Left kidney (tissue), 2 donors: ENCODE measurements around the gene C1orf105. TPM values are rescaled to one million over a fixed set of nuclear protein-coding genes. Genes with fewer than 3 reads are reported as not detected.
A peak's percentile ranks its signal among the peaks of the same experiment; 100 is the strongest.
"Not testable (repeated sequence)": the region's sequence is repeated elsewhere in the genome, so short reads cannot be mapped to it uniquely, and the experiment has no call there.

Source experiments
- DNase-seq: peaks from one replicate; pipeline ENCODE4 v3.0.0-alpha.2; 2013
- polyA plus RNA-seq: library from polyadenylated mRNA; unstranded; fragments of 120-200 nt; gene quantifications from one replicate; pipeline ENCODE4 v1.2.1, GENCODE V29; 2013; ENCODE audit not compliant: insufficient read length

The C1orf105 gene
- polyA plus RNA-seq, 1 donor: not detected

- no peak for DNase-seq
These were observed 67.9 kb downstream of the C1orf105 start for GRCh38 chr1:172488393-172488792.

DNA sequence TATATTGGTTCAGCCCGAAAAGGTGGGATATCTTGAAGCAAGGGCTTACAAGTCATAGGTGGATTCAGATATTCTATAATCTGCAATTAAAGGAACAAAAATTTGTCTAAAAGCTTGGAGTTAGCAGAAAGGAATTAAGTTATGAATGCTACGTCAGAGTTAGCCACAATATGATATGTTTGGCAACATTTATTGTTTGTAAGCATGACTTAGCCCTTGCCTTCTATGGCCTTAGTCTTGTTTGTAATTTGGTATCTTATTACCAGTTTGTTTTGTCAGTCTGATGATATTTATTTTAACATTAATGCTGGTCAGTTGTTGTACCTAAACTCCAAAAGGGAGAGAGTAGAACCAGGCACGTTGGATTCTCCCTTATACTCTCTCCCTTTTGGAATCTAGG lies 69.4 kb downstream of the C1orf105 start:
- DNase-seq: no peak

DNA sequence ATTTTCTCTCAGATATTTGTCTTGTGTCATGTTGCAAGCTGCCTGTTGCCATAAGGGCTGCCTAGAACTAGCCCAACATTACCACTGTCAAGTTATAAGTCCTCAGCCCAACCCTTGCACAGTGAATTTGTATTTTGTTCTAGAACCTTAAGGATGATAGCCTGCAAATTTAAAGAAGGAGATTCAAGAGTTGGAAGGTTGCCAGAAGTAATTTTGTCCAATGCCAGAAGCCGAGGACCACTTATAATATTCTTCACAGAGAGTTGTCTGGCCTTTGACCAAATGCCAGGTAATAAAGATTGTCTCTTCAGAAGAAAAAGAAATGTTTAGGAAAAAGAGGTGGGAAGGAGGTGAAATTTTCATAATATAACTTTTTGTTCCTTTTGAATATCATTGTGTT lies 71.9 kb downstream of the C1orf105 start:
- DNase-seq: no peak

DNA sequence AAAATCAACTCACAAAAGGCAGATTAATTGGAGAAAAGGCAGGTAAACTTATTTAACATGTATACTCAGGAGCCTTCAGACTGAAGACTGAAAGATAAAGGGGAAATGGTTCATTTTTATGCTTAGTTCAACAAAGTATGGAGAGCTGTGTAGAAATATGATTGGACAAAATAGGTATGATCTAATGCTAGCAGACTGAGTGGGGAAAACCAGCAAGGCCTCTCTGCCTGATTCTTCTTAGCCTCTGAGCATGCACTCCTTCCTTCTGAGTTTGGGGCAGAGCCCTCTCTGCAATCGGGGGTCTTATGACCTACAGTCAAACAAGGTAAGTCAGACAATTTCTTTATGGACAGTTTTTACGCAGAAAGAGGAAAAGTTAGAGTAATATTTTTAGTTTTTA lies 73.7 kb downstream of the C1orf105 start:
- no peak for DNase-seq

DNA sequence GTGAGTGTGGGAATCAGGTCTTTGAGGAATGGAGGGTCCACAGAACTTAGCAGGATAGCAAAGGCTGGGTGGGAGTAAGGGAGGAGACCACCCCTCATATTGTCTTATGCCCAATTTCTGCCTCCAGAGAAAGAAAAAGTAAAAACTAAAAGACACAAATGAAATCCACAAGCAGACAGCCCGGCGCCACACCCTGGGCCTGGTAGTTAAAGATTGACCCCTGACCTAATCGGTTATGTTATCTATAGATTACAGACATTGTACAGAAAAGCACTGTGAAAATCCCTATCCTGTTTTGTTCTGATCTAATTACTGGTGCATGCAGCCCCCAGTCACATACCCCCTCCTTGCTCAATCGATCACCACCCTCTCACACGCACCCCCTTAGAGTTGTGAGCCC lies 75.6 kb downstream of the C1orf105 start:
- DNase-seq: not testable (repeated sequence)

DNA sequence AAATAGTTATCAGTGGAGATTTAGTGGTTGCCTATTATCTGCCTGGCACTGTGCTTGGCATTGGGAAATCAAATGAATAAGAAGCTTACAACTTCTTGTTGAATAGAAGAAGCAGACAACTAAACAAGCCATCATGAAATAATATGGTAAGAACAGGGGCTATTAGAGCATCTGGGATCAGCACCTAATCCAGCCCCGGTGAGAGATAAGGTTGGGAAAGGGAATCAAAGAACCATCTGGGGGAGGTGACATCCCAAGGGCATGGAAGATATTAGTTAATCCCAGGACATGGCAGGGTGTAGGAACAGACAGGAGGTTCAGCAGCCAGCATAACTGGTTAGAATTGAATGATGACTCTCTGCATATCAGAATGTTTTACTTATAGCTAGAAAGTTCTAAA lies 76.2 kb downstream of the C1orf105 start:
- DNase-seq: no peak

GRCh38 chr1:172497230-172497629 lies 76.7 kb downstream of the C1orf105 start:
- DNase-seq: peak; percentile 50

- DNase-seq: no peak
These were observed 78.4 kb downstream of the C1orf105 start for GRCh38 chr1:172498857-172499256.

DNA sequence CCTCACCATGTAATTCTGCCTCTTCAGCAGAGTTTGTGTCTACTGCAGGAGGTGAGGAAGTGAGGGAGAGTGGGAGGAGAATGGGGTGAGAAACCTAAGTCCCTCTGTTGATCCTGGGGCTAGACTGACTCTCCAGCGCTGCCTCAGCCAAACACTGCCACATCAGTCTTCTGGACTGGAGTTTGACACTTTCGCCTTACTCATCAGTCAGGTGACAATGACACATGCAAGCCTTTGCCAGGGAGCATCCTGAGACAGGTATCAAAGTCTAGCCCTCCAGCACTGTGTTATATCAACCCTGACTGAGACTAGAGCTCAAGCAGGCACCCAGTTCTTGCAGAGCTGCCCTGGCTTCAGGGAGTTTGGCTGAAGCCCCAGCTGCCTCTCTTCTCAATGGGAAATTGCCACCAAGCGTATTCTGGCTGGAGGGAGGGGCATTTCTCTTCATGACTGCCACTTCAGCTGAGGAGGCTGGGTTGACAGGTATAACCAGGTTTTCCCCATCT lies 79.2 kb downstream of the C1orf105 start:
- DNase-seq: no peak

DNA sequence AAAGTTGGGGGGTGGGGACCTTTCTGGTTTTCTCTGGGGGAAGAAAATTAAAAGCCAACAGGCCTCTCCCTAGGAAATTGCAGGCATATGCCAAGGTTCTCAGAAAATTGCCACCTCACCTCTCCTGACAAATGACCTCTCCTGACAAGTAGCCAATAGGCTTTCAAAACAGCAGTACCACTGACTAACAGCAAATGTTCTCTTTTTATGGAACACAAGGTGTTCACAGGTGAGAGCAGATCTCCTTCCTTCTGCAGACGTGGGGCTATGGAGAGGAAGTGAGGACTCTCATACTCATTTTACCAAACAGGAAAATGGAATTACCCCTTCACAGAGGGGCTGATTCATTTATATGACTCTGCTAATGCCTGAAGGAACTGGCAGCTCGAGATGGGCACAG lies 79.7 kb downstream of the C1orf105 start:
- no peak for DNase-seq

DNA sequence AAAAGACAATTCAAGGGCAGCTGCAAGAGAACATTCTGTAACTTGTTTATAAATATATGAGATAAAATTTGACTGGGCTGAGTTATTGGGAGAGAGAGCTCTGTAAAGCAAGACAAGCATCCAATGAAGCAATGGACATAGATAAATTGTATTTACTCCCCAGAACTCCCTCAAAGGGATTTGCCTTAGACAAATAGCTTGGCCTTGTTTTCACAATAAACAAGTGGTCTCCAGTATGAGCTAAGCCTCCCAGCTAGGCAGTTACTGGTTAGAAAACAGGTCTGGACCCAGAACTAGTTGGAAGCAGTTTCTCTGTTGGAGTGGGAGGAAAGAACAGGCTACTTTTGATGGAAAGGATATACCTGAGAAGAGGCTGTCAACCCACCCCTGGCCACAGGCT lies 87.3 kb downstream of the C1orf105 start:
- no peak for DNase-seq

DNA sequence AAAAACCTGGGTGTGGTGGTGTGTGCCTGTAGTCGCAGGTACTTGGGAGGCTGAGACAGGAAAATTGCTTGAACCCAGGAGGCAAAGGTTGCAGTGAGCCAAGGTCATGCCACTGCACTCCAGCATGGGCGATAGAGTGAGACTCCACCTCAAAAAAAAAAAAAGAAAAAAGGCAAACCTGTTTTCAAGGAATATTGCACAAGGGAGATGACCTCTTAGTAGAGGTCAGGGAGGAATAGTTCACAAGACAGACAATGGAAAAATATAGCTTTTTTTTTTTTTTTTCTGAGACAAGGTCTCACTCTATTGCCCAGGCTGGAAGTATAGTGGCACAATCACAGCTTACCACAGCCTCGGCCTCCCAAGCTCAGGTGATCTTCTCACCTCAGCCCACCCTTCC lies 90.0 kb downstream of the C1orf105 start:
- no peak for DNase-seq

DNA sequence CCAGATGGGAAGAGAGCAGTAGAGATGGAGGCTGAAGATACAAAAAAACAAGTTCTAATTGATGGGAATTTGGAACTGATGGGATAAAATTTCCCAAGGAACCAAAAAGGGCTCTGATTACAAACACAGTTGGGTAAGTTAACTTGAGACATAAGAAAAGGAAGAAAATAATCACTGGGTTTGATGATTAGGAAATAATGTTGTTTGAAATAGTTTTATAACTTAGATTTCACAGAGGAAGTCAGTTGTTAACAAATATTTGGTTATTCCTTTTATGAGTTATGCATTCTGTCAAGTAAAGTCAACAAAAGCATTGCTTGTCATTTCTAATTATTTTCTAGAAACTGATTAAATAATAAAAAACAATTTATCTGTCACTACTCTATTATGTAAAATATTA lies 92.1 kb downstream of the C1orf105 start:
- no peak for DNase-seq

DNA sequence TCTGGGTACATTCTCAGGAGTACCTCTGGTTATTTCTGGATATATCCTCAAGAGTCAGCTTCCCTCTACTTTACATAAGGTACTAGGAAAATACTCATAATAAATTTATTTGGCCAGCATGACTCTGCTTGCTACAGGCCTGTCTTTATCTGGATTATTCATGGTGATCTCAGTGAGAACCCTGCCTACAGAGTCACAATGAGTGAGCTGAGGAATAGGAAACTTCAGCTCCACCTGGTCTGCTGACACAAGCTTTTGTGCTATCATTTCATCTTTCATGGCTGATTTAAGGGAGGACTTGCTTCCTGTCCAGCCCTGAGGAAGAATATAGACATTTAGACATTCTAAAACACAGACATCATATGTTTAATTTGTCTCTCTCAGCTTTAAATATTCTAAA lies 93.0 kb downstream of the C1orf105 start:
- DNase-seq: no peak

DNA sequence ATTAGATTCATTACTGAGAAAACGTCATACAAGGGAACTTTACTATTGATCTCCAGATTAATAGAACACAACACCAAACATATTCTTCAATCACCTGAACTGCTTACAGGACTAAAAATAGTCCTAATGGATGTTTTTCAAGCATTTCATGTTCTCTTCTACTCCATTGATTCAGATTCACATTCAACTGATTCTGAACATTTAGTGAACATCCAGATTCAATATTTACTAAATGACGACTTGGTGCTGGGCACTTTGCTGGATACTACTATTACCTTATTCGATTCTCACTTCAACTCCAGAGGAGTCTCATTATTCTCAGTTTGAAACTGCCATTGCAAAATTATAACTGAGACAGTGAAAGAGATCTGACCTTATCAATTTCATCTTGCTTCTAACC lies 93.6 kb downstream of the C1orf105 start:
- DNase-seq: no peak

- DNase-seq: no peak
These were observed 95.0 kb downstream of the C1orf105 start for GRCh38 chr1:172515436-172515835.

- no peak for DNase-seq
These were observed 95.4 kb downstream of the C1orf105 start for GRCh38 chr1:172515927-172516326.

DNA sequence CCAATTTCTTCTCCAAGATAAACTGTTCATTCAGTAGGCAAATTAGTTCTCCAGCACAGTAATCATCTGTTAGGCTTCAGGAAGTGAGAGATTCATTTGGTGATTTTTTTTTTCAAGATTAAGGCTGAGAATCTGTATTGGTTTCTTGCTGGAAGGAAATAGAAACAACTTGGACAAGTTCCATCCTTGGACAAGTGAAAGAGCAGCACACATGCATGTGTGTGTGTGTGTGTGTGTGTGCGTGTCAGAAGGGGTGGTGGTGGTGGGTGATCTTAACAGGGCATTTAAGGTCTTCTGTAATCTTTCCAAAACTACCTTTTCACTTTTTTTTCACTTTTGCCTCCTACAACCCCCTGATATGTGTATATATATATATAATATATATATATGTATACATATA lies 96.6 kb downstream of the C1orf105 start:
- no peak for DNase-seq

GRCh38 chr1:172517545-172517944 lies 97.1 kb downstream of the C1orf105 start:
- DNase-seq: no peak

Other genes with a start within 250 kb of the C1orf105 start
- gene PIGC, start 23.4 kb downstream of the C1orf105 start, polyA plus RNA-seq: 48.3 TPM
- 79.7 TPM for gene SUCO, start 112.5 kb downstream of the C1orf105 start, polyA plus RNA-seq
- not detected for gene FASLG, start 238.4 kb downstream of the C1orf105 start, polyA plus RNA-seq